Measurements from ENCODE around the gene AGAP1. TPM values are rescaled to one million over a fixed set of nuclear protein-coding genes. Genes with fewer than 3 reads are reported as not detected.

AGAP1 gene
- total RNA-seq, 4 donors from 2014 or later: 33.7 to 55.2 (median 37.5) TPM

GRCh38 chr2:235661167-235661937 is 167.5 kb downstream of the AGAP1 start:
- Histone ChIP-seq H3K36me3 (no peaks in the 10 kb centered on the region), H3K4me3 (no peak overlapping the region), H3K27ac (no peak overlapping the region), H3K9me3 (no peaks in the 10 kb centered on the region), H3K4me1 (peaks cover 0 to 56% (median 21%) of the 10 kb centered on the region in 3 donors), H3K27me3 (no peaks in the 10 kb centered on the region)
- WGBS, 2 donors (ENCODE audit: low coverage in 1 of 2): 68 to 81% methylated on average over 6 to 11 of the region's 17 CpGs
- TF ChIP-seq POLR2AphosphoS5 (IDR thresholded peaks at IDR 0.05): no peak
- TF ChIP-seq POLR2A (IDR thresholded peaks at IDR 0.05): no peak
- no peak for TF ChIP-seq EP300 (IDR thresholded peaks at IDR 0.05)
- TF ChIP-seq CTCF (IDR thresholded peaks at IDR 0.05): no peak
- no peak for ATAC-seq

- H3K9me3 ChIP-seq: no peaks in the 10 kb centered on the region
- 83 to 98% methylated on average over 4 of the region's 6 CpGs for WGBS, 2 donors (ENCODE audit: low coverage in 1 of 2)
- no peak overlapping the region for H3K4me3 ChIP-seq
- peaks cover 0 to 61% (median 21%) of the 10 kb centered on the region in 3 donors for H3K4me1 ChIP-seq
- no peaks in the 10 kb centered on the region for H3K36me3 ChIP-seq
- TF ChIP-seq EP300 (IDR thresholded peaks at IDR 0.05) (no peak), POLR2A (IDR thresholded peaks at IDR 0.05) (no peak), POLR2AphosphoS5 (IDR thresholded peaks at IDR 0.05) (no peak), CTCF (IDR thresholded peaks at IDR 0.05) (no peak)
- ATAC-seq: no peak
- H3K27ac ChIP-seq: no peak overlapping the region
- H3K27me3 ChIP-seq: no peaks in the 10 kb centered on the region
Measured at GRCh38 chr2:235661952-235662351, 168.1 kb downstream of the AGAP1 start.

- TF ChIP-seq EP300 (IDR thresholded peaks at IDR 0.05) (no peak), CTCF (IDR thresholded peaks at IDR 0.05) (no peak), POLR2A (IDR thresholded peaks at IDR 0.05) (no peak), POLR2AphosphoS5 (IDR thresholded peaks at IDR 0.05) (no peak)
- WGBS, 2 donors (ENCODE audit: low coverage in 1 of 2): 61 to 80% methylated on average over 8 to 9 of the region's 9 CpGs
- no peaks in the 10 kb centered on the region for H3K9me3 ChIP-seq
- H3K36me3 ChIP-seq: no peaks in the 10 kb centered on the region
- H3K27me3 ChIP-seq: no peaks in the 10 kb centered on the region
- ATAC-seq: no peak
- H3K4me3 ChIP-seq: no peak overlapping the region
- H3K27ac ChIP-seq: no peak overlapping the region
- peaks cover 0 to 49% (median 16%) of the 10 kb centered on the region in 3 donors for H3K4me1 ChIP-seq
Measured at GRCh38 chr2:235663875-235664274, 170.0 kb downstream of the AGAP1 start.

GRCh38 chr2:235665661-235666212 is 171.9 kb downstream of the AGAP1 start:
- no peak for ATAC-seq
- WGBS, 2 donors (ENCODE audit: low coverage in 1 of 2): 1% methylated on average over 12 to 13 of the region's 13 CpGs
- Histone ChIP-seq H3K36me3 (no peaks in the 10 kb centered on the region), H3K27me3 (no peaks in the 10 kb centered on the region), H3K27ac (peak overlapping the region in 3 of 4 donors; percentile 69 to 76 (median 75)), H3K9me3 (no peaks in the 10 kb centered on the region), H3K4me1 (peaks cover 0 to 46% (median 13%) of the 10 kb centered on the region in 3 donors), H3K4me3 (peak overlapping the region; percentile 15 to 43)
- TF ChIP-seq POLR2AphosphoS5 (IDR thresholded peaks at IDR 0.05) (peak; percentile 50), POLR2A (IDR thresholded peaks at IDR 0.05) (no peak)

GRCh38 chr2:235666213-235666781 is 172.5 kb downstream of the AGAP1 start:
- TF ChIP-seq POLR2AphosphoS5 (IDR thresholded peaks at IDR 0.05) (no peak), EP300 (IDR thresholded peaks at IDR 0.05) (no peak), POLR2A (IDR thresholded peaks at IDR 0.05) (no peak), CTCF (IDR thresholded peaks at IDR 0.05) (no peak)
- WGBS, 2 donors (ENCODE audit: low coverage in 1 of 2): 2 to 7% methylated on average over 2 to 4 of the region's 4 CpGs
- ATAC-seq: peak; percentile 34
- H3K36me3 ChIP-seq: no peaks in the 10 kb centered on the region
- peaks cover 0 to 51% (median 16%) of the 10 kb centered on the region in 3 donors for H3K4me1 ChIP-seq
- H3K4me3 ChIP-seq: peak overlapping the region; percentile 15 to 43
- peak overlapping the region; percentile 16 to 76 (median 72) for H3K27ac ChIP-seq
- H3K27me3 ChIP-seq: no peaks in the 10 kb centered on the region
- H3K9me3 ChIP-seq: no peaks in the 10 kb centered on the region
